Fibroblast of gingiva (primary cell): Measurements from ENCODE around the gene APOC4.
"Not testable (repeated sequence)": the region's sequence is repeated elsewhere in the genome, so short reads cannot be mapped to it uniquely, and the experiment has no call there.

Experiments
- DNase-seq: peaks from one replicate; pipeline ENCODE4 v3.0.0-alpha.2; 2011; ENCODE audit warnings: low read depth

The APOC4 gene

GRCh38 chr19:44914433-44915206 is 27.4 kb upstream of the APOC4 start, which contains the start of gene APOC1:
APOC1 (plus strand) TSS chr19:44914608; CDS start chr19:44914892, 284 bp downstream.
- peak; percentile 58 for DNase-seq

DNA sequence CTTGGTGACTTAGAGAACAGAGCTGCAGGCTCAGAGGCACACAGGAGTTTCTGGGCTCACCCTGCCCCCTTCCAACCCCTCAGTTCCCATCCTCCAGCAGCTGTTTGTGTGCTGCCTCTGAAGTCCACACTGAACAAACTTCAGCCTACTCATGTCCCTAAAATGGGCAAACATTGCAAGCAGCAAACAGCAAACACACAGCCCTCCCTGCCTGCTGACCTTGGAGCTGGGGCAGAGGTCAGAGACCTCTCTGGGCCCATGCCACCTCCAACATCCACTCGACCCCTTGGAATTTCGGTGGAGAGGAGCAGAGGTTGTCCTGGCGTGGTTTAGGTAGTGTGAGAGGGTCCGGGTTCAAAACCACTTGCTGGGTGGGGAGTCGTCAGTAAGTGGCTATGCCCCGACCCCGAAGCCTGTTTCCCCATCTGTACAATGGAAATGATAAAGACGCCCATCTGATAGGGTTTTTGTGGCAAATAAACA is 17.8 kb upstream of the APOC4 start:
- no peak for DNase-seq

- DNase-seq = peak; percentile 87
Observed at GRCh38 chr19:44925114-44925891, 16.7 kb upstream of the APOC4 start.

DNA sequence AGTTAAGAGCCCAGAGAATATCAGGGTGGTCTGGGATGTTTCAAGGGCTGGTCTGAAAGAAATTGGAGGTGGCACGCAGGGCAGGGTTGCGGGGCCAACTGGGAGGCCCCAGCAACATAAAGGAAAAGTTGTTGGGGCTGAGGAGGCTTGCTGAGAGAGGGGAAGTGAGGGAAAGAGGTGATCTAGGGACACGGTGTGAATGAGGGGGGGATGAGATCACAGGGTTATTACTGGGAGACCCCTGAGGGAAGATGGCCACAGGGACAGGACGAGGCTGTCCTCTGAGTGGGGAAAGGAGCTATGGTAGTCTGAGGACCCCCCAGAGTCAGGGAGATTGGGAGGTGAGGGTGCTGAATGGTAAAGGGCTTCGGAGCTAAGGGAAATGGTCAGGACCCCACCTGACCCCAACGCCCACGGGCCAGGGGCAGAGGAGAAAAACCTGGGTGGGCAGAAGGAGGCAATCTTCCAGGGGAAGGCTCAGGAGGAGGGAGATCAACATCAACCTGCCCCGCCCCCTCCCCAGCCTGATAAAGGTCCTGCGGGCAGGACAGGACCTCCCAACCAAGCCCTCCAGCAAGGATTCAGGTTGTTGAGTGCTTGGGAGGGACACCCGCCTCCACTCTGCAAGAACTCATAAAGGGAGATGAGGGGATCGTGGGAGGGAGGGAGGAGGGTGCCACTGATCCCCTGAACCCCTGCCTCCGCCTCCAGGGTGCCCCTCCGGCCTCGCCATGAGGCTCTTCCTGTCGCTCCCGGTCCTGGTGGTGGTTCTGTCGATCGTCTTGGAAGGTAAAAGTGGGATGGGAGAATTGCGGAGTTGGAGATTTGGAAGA is 15.6 kb upstream of the APOC4 start:
- DNase-seq = not testable (repeated sequence)

GRCh38 chr19:44927746-44928145 is 14.3 kb upstream of the APOC4 start:
- peak; percentile 69 for DNase-seq

DNA sequence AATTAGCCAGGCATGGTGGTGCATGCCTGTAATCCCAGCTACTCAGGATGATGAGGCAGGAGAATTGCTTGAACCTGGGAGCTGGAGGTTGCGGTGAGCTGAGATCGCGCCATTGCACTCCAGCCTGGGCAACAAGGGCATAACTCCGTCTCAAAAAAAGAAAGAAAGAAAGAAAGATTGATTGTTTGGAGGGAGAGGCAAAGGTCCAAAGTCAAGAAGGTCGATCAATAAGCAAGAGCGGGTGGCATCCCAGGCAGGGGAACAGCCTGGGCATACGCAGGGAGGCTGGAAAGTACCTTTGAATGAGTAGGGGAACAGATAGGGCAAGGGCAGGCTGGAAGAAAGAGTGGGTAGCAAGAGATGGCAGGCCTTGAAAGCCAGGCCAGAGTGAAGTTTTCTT is 11.9 kb upstream of the APOC4 start:
- DNase-seq = no peak

- no peak for DNase-seq
Observed at GRCh38 chr19:44931541-44931940, 10.5 kb upstream of the APOC4 start.

GRCh38 chr19:44939668-44940067 is 2.4 kb upstream of the APOC4 start:
- no peak for DNase-seq

DNA sequence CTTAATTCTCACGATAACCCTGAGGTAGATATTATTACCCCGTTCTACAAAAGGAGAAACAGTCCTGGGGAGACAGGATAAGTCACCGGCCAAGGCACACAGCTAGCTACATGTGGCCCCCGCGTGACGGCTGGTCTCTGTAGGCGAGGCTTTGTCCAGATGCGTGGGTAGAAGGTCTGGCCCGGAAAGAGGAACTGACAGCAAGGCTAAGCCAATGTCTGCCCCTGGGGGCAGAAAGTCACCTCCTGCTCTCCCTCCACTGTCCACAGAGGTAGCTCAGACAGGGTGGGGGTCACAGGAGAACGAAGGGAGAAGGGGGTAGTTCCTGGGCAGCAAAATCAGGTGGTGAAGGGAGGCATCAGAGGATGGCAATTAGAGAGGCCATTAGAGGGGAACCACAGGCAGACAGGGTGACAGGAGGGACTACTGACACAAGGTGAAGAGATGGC is 1.8 kb downstream of the APOC4 start:
- no peak for DNase-seq

GRCh38 chr19:44947041-44947581 is 5.1 kb downstream of the APOC4 start:
- no peak for DNase-seq

GRCh38 chr19:44948237-44948636 is 6.2 kb downstream of the APOC4 start:
- DNase-seq = no peak

DNA sequence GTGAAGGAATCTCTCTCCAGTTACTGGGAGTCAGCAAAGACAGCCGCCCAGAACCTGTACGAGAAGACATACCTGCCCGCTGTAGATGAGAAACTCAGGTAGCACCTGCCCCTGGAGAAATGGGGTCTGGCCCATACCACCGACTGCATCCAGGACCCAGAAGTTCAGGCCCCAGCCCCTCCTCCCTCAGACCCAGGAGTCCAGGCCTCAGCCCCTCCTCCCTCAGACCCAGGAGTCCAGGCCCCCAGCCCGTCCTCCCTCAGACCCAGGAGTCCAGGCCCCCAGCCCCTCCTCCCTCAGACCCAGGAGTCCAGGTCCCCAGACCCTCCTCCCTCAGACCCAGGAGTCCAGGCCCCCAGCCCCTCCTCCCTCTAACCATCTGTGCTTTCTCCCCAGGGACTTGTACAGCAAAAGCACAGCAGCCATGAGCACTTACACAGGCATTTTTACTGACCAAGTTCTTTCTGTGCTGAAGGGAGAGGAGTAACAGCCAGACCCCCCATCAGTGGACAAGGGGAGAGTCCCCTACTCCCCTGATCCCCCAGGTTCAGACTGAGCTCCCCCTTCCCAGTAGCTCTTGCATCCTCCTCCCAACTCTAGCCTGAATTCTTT is 6.8 kb downstream of the APOC4 start:
- no peak for DNase-seq

GRCh38 chr19:44949550-44949949 is 7.5 kb downstream of the APOC4 start:
- DNase-seq = no peak

DNA sequence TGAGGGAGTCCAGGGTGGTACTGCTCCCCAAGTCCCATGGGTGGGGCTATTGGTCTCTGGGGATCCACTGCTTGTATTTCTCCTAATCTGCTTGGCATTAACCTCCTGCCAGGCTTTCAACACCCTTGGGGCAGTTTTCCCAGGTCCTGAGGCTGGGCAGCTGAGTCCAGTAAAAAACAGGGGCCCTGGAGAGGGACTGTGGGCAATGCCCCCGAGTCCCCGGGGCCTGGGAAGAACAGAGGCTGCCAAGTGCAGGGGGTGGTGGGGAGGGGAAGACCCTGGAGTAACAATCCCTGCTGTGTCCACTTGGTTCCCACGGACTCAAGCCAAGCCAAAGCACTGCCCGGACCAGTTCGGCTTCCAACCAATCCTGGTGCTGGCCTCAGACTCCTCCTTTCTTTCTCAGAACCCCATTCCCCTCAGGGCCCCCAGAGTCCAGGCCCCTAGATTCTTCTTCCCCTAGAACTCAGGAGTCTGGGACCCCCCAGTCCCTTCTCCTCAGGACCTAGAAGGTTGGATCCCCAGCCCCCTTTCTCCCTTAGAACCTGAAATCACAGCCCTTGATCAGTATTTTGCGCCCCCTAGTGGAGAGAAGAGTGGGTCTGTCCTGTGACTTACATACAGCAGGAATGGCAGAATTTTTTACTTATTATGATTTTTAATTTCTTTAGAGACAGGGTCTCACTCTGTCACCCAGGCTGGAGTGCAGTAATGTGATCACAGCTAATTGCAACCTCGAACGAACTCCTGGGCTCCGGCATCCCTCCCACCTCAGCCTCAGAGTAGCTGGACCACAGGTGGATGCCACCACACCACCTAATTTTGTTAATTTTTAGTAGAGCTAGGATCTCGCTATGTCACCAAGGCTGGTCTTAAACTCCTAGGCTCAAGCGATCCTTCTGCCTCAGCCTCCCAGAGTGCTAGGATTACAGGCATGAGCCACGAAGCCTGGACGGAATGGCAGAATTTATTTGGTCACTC is 9.4 kb downstream of the APOC4 start:
- peak; percentile 73 for DNase-seq

DNA sequence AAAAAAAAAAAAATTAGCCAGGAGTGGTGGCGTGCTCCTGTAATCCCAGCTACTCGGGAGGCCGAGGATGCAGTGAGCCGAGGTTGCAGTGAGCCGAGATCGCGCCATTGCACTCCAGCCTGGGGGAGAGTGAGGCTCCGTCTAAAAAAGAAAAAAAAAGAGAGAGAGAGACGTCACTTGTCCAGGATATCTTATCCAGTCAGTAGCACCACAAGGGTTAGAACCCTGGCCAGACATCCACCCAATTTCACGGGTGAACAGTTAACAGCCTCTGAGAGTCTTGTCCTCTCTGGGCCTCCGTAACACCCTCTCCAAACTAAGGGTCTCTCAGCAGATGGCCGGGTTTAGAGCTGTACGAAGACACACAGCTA is 12.2 kb downstream of the APOC4 start:
- no peak for DNase-seq

DNA sequence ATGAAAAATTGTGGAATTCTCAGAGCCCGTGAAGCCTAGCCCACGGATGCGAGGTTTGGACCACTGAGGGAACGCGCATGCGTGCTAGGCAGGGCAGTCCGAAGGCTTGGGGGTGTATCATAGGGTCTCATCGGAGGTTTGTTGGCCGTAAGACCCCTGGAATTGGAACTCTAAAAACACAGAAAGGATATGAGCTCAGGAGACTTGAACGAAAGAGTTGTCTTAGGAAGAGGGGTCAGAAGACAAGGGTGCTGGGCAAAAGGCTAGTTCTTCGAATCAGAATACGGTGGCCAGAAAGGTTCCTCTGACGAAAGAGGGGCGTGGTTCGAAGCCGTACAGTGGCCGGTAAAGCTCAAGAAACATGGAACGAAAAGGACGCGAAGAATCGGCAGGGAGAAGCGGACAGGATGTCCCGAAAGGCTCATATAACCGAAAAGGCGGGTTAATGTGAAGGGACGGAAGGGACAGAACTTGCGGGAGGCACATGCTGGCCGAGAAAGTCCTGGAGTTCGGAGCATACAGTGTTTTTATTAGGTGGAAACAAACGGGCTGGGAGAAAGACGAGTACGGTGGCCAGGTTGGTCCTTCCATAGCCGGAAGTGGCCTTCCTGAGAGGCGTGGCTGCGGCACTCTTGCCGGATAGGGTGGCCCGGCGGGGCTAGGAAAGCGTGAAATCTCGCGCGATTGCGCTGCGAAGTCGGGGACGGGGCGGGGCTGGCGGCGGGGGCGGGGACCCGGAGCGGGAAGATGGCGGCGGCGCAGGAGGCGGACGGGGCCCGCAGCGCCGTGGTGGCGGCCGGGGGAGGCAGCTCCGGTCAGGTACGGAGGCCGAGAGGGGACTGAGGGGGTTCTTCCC is 12.8 kb downstream of the APOC4 start, which contains the start of gene CLPTM1:
Gene CLPTM1, plus strand, starts transcription at position 732 of the 856 bp plus-strand sequence. Its CDS starts 16 bp downstream, at position 748.
- peak; percentile 97 for DNase-seq

- DNase-seq = no peak
Observed at GRCh38 chr19:44955505-44956439, 13.7 kb downstream of the APOC4 start.

GRCh38 chr19:44957526-44957925 is 15.5 kb downstream of the APOC4 start:
- no peak for DNase-seq
